Measurements from ENCODE around the gene FAM114A1.
"Not testable (repeated sequence)": the region's sequence is repeated elsewhere in the genome, so short reads cannot be mapped to it uniquely, and the experiment has no call there.

Gene FAM114A1

DNA sequence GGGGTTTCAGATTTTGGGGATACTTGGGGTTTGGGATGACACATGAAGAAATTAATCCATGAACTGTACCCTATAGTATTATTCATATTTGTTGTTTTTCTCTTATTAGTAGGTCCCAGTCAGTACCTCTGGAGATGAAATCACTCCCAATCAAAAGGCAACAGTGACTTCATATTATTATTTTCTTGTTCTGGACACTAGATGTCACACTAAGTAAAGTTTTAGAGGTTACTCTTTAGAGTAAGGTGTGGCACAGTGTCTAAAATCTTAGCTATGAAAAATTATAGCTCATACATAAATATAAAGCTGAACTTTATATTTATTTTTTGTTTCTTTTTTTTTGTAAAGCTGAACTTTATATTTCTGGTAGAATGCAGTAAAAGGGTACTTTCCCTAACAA is 35.1 kb downstream of the FAM114A1 start:
- DNase-seq (ENCODE audit: low read depth, low spot score) = no peak

DNA sequence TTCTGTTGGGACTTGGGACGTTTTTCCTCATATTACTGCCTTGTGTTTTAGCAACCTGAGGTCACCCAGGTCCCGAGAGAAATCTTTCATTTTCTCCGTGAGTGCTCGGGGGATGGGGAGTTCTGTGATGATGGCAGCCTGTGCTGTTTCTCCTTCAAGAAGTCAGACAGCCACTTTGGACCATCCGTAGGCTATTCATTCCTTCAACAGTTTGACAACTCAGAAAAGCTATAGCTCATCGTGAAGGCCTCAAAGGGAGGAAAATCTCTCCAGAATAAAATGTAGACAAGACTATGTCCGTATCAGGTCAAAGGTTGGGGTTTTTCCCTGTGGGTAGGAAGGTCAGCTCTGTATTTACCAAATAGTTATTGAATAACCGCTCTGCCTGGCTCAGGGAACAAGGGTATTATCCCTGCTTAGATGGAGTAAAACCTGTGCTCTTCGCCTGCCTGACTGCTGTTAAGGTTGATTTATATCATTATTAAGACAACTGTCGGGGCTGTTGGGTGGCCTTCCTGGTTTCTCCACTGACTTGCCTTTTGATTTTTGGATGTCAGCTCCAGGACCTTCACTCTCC is 36.6 kb downstream of the FAM114A1 start:
- no peak for DNase-seq (ENCODE audit: low read depth, low spot score)

DNA sequence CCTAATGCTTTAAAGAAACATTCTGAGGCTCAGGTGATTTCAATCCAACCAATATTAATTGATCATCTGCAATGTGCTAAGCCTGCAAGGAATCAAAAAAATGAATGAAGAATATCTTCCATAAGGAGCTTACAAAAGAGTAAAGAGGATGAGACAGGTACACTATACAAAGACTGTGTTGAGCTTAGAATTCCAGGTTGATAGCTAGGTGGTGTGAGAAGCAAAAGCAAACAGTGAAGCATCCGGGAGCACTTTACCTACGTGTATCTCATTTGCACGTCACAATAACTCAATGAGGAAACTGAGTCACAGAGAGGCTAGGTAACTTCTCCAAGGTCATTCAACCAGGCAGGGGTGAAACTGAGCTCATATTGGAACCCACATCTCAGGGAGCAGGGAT is 37.1 kb downstream of the FAM114A1 start:
- no peak for DNase-seq (ENCODE audit: low read depth, low spot score)

DNA sequence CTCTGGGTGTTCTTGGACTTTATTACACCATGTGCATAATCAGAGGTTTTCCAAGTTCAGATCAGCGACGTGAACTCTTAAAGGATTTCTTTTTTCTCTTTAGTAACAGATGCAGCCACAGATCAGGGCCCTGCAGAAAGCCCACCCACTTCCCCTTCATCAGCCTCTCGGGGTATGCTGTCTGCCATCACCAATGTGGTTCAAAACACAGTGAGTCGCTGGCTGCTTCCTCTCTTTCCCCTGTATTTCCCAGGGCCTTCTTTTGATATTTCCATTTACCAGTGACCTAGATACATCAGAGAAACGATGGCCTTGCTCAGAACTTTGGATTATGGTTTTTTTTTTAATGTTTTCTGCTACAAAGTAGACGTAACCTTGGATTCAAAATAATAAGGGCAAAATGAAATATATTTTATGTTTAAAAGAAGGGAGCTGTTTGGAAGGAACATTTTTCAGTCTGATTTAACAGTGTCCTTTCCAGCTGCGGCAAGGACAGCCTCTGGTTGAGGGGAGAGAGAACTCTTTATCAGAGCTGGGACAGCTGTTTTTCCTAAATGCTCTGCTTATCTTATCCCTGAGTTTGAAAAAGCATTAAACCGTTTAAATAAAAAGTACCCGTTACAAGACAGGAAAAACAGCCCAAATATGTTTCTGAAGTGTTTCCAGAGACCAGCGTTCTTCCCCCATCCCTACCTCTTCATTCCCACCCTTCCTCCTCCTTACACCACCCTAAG is 38.2 kb downstream of the FAM114A1 start:
- DNase-seq (ENCODE audit: low read depth, low spot score) = no peak

DNA sequence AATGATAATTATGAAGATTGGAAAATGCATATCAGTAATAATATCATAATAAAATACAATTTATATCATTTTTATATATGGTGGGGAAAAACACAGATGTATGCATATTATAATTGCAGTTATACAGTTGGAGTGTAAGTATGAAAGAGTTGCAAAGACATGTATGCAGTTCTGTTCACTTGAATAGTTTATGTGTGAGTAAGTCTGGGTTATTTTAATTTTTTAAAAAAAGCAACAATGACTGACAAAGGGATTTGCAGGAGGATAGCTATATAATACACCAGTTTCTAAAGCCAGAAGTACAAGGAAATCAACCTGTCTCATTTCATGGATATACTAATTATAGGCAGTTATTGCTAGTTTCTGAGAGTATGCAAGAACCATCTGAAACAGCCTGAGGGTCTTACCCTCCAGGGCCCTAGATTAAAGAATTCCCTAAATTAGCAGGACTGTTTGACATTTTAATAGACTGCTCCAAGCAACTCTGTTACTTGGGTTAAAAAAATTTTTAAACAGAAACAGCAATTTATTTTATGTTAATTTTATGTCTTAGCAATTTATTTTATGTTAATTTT is 40.2 kb downstream of the FAM114A1 start:
- DNase-seq (ENCODE audit: low read depth, low spot score) = no peak

DNA sequence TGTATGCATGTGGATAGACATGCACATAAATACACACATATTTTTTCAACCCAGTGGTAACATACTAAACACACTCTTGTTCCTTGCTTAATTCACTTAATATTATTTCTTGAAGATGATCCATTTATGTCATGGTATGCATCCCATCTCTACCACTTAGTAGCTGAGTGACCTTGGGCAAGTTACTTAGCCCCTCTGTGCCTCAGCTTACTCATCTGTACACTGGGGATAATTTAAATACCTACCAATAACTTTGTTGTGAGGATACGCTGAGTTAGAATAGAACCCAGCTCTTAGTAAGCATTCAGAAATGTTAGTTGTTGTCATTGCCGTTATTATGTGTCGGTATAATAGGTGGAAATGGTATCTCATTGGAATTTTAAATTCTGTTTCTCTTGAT is 41.4 kb downstream of the FAM114A1 start:
- no peak for DNase-seq (ENCODE audit: low read depth, low spot score)

DNA sequence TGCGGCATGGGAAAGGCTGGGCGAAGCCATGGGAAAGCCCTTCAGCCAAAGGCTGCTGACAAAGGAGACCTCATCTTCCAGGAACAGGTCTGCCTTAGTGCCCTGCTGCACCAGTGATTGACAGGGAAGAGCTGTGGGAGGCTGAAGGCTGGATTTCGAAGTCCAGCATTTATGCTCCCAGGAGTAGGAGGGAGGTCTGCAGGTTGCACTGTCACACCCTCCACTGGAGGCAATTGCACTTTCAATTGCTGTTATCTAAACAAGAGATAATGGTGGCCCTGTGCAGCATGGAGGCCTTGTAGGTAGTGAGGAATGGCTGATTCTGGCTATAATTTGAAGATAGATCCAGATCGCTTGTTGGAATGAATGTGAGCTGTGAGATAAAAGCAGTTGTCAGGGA is 43.7 kb downstream of the FAM114A1 start:
- no peak for DNase-seq (ENCODE audit: low read depth, low spot score)

DNA sequence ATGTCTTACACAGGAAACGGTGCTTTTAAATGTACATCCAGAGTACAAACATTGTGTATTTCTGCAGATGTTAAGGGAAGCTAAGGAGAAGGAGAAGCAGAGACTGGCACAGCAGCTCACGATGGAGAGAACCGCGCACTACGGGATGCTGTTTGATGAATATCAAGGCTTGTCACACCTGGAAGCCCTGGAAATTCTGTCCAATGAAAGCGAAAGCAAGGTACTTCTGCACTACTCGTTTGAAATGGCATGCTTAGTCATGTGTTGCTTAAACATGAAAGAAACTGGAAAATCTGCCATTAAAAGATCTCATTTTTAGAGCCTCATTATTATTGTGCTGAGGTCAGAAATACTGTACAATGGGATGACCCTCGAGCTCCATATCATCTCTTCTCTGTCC is 47.2 kb downstream of the FAM114A1 start:
- DNase-seq (ENCODE audit: low read depth, low spot score) = no peak

DNA sequence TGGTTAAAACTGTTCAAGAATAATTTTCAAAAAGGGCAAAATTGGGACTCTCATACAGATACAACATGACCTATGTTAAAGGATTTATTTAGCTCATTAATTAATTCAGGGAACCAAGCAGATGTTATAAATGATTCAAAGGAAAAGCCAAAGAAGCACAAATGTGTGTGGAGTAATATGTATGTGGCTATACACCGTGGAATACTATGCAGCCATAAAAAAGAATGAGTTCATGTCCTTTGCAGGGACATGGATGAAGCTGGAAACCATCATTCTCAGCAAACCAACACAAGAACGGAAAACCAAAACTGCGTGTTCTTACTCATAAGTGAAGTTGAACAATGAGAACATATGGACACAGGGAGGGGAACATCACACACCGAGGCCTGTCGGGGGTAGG is 48.7 kb downstream of the FAM114A1 start:
- not testable (repeated sequence) for DNase-seq (ENCODE audit: low read depth, low spot score)

DNA sequence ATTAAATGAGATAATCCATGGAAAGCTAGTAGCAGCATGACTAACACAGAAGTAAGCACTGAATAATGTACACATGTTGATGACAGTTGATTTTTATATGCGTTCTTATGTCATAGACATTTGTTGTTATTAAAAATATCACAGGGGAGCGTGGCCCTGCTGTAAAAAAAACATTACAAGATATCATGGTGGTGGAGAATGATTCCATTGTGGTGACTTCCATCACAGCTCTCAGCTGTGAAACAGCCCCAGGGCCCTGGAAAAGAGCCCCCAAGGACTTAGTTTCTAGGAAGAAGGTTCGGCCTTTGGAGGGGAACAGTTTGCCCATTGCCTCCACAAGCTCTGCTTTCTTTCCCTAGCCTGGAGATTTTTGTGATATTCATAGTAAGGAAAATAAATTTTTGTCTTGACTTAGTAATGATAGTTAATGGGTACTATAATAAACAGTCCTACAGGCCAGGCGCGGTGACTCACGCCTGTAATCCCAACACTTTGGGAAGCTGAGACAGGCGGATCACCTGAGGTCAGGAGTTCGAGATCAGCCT is 49.9 kb downstream of the FAM114A1 start:
- no peak for DNase-seq (ENCODE audit: low read depth, low spot score)

DNA sequence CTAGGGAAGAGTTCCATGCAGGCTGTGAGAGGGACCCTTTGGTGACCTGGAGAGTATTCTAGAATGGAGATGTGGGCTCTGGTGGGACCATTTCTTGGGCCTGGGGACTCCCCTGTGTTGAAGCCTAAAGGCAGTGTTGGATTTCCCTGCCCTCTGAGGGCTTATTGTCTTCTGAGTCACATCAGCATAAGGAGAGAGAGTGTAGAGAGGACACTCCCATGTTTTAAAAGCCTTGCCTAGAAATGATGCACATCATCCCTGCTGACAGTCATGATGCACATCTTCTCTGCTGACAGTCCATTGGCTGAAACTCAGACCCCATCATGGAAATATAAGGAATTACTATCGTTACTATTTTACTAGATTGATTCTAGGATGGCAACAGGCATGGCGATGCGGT is 51.9 kb downstream of the FAM114A1 start:
- no peak for DNase-seq (ENCODE audit: low read depth, low spot score)

DNA sequence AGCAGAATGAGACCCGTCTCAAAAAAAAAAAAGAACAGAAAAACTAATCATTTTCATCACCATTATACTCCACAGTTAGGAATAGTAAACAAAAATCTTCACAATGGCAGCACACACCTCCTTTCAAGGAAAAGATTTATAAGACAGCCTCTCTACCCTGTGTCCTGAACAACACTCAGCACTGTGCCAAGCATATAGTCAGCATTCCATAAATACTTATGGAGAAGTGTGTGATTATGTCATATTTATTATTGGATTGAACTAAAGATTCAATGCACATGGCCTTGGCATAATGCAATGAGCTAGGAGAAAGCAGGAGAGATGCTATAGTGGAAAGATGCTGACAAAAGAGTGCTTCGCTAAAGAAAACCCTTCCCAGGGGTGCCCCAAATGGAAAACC is 52.6 kb downstream of the FAM114A1 start:
- DNase-seq (ENCODE audit: low read depth, low spot score) = no peak

DNA sequence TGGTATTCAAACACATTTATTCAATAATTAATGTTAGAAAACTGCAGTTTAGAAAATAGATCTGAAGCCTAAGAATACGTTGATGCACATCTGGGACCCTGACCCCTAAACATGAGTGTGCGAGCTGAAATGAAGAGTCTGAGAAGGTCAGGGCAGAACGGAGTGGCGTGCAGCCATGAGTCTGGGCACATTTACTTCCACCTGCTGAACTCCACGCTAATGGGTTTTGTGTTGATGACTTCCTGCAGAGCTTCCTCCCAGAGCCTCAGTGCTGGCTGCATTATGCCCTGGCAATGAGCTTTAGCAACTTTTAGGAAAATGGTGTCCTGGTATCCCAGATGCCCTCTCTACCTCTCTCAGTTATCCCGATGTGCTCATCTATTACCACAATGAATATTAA is 53.1 kb downstream of the FAM114A1 start:
- no peak for DNase-seq (ENCODE audit: low read depth, low spot score)

DNA sequence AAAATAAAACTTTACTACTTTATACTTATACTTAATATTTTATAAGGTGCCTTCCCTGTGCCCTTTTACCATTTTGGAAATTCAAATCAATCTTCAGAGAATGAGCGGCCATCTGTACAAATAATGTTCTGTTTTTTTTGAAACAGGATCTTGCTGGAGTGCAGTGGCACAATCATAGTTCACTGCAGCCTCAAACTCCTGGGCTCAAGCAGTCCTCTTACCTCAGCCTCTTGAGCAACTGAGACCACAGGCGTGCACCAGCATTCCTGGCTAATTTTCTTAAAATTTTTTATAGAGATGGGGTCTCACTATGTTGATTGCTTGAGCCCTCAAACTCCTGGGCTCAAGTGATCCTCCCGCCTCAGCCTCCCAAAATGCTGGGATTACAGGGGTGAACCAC is 53.5 kb downstream of the FAM114A1 start:
- DNase-seq (ENCODE audit: low read depth, low spot score) = no peak

DNA sequence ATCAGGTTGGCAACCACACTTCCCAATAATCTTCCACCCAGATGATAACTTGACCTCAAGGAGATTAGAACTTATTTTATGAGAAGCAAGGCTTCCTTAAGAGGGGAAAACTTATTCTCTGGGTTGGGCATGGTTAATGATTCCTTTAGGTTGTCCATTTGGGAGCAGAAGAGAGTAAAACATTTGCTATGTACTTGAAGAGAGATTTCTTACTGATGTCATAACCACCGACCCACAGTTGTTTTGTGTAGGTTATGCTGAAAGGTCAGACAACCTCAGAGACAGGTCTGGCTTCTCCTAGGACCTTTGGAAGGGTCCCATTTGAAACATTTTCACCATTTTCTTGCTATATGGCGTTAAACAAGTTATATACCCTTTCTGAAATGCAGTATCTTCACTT is 56.1 kb downstream of the FAM114A1 start:
- DNase-seq (ENCODE audit: low read depth, low spot score) = no peak

DNA sequence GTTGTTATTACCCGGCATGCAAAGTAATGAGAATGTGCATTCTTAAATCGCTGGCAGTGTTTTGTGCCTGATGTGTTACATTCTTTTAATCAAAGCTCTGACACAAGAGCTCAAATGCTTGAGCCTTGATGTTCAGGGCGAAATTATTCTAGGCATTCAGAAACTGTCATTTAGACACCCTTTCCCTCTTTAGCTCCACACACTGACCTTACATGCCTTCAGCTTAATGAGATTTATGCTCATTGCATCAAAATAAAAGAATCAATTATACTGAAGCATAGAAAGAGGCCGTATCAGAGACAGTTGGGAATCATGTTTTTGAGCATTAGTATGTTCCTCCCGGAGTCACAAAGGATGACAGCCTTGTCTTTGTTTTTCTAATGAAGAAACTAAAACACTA is 56.7 kb downstream of the FAM114A1 start:
- DNase-seq (ENCODE audit: low read depth, low spot score) = no peak

DNA sequence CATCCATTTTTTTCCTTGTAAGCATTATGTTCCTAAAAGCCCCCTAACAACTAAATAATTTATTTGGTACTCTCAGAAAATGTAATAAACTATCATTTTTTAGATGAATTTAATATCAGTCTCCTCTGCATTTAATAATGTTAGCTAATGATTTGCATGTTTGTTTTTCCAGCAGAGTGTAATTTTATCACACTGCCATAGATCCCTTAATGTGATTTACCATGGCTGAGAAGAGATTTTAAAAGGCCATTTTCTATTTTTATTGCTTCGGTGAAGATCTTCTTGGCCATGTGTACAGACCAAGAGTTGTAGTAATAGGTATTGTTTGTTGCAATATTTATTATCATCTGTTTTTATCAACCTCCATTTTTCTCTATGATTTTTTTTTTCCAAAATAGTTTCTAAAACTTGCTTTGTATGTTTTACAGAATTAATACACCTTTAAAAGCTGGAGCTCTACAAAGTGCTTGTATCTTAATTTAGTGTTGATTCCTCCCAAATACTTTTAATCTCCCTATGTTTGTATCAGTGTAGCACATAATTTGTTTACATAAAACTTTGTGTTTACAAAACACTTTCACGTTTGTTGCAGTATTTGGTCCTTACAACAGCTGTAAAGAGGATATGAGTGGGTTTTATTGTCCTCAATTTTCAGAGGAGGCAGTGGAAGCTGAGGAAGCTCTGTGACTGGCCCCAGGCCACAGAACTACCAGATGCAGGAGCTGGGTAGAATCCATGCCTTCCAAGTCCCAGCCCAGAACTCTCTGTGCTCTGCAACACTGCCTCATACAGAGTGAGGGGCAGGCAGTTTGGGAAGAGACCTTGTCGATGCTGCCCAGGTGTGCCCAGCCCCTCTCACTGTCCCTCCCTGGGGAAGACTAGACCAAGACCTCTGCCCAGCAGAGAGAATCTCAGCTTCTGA is 58.1 kb downstream of the FAM114A1 start:
- DNase-seq (ENCODE audit: low read depth, low spot score) = no peak

DNA sequence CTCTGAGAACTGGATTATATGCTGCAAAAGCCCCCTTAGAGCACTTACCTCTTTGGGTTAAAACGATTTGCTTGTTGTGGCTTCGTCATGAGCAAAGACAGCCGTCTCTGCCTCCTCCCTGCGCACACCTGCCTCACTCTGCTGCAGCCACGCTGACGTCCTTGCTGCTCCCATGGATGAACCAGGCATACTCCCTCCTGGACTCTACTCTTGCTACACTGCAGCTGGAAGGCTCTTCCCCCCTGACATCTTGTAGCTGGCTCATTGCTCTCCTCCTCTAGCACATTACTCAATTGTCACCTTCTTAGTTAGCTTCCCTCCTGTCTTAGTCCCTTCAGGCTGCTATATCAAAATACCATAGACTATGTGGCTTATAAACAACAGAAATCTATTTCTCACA is 59.3 kb downstream of the FAM114A1 start:
- DNase-seq (ENCODE audit: low read depth, low spot score) = no peak

DNA sequence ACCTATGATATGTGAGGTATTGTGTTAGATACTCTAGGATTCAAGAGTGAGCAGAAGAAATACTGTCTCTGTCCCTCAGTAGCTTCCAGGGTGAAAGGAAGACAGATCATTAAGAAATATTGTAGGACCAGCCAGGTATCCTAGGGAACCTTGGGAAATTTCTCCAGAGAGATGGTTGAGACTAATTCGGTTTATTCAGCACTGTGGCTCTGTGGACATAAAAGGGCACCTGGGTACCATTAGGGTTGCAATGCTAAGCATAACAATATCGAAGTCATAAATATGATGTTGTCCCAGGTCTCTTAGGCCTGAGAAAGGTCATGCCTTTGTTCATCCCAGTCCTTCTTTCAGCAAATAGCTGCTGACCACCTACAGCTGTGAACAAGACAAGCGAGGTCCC is 61.0 kb downstream of the FAM114A1 start:
- DNase-seq (ENCODE audit: low read depth, low spot score) = no peak

DNA sequence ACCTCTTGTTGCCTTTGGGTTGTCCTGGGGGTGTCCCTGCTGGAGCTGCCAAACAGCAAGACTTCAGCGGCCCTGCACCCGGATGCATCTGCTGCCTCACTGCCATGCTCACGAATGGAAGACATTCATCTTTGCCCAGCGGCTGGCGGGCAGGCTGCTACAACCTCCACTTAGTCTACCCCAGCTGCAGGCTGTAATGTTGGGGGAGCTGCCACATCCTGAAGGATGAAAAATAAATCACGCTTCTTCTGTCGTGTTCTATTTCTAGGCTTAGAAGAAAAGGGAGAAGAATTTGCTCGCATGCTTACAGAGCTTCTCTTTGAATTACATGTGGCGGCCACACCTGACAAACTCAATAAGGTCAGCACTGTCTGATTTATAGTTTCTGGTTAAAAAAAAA is 61.4 kb downstream of the FAM114A1 start:
- DNase-seq (ENCODE audit: low read depth, low spot score) = no peak

DNA sequence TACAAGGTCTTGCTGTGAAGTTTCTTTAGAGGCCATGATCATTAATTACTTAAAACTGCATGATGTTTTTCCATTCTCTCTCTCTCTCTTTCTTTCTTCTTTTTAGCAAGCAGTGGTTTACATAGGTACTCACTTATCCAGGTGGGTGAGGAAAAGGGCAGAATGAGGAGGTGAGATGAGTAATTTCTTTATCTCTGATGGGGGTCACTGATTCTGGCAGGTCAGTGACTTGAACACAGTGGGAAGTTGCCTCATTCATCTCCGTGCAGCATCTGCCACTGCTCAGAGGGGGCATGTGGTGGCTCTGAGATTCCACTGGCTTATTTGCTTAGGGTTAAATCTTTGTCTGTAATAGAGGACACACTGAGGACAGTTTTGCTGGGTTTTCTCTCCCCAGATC is 62.6 kb downstream of the FAM114A1 start:
- DNase-seq (ENCODE audit: low read depth, low spot score) = no peak

DNA sequence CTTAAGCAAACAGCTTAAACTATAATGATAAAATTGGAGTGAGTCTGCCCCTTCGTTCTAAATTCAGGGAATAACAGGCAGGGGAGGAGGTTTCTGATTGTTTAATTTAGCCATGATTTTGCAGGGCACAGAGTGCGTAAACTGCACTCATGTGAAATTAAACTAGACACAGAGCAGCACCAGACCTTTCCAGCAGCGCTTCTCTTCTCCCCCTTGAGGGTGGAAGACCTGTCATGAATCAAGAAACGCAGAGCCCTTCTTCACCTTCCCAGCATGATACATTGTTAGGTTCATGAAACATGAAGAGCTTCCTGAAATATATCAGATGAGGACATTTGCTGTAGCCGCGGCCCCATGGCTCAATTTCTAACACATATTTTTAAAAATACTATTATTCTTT is 63.1 kb downstream of the FAM114A1 start:
- DNase-seq (ENCODE audit: low read depth, low spot score) = no peak

Measured in activated CD4-positive, CD25-positive, alpha-beta regulatory T cell treated with anti-CD3 and anti-CD28 coated beads, Interleukin-2, amount 50 U/mL, for 16 hours (primary cell).